Heart left ventricle (tissue), 16 donors: ENCODE results near the gene FOCAD. TPM values are rescaled to one million over a fixed set of nuclear protein-coding genes. Genes with fewer than 3 reads are reported as not detected.
A peak's percentile ranks its signal among the peaks of the same experiment; 100 is the strongest.

Source experiments
- ATAC-seq, 4 donors: fragments of 200-7000 bp; cut with Tn5 transposase; one replicate each; pipeline ENCODE4 v1.9.1; 2020 to 2022; ENCODE audit warnings: moderate library complexity in 4 of 4, mild to moderate bottlenecking in 3 of 4, moderate number of reproducible peaks in 1 of 4
- DNase-seq, 5 donors: peaks; one replicate each; pipeline ENCODE4 v3.0.0-alpha.2; 2020
- H3K27ac ChIP-seq, 12 donors: fragments of 200-600 bp; sonication (generic) in 4 of 12; one replicate each; pipeline versions ENCODE4 v1.5.0 to v1.8.0; 2016 to 2022; ENCODE audit warnings: mild to moderate bottlenecking in 2 of 12
- H3K27me3 ChIP-seq, 9 donors: fragments of 200-600 bp; sonication (generic) in 2 of 9; one replicate each; pipeline versions ENCODE4 v1.5.1 to v1.8.0; 2016 to 2022; ENCODE audit warnings: mild to moderate bottlenecking in 3 of 9
- H3K36me3 ChIP-seq, 9 donors: fragments of 200-600 bp; sonication (generic) in 2 of 9; one replicate each; pipeline versions ENCODE4 v1.5.0 to v1.8.0; 2018 to 2022; ENCODE audit warnings: mild to moderate bottlenecking in 2 of 9
- H3K4me1 ChIP-seq, 12 donors: fragments of 200-600 bp; sonication (generic) in 4 of 12; one replicate each; pipeline versions ENCODE4 v1.5.0 to v1.8.0; 2016 to 2022; ENCODE audit warnings: mild to moderate bottlenecking in 3 of 12
- H3K4me3 ChIP-seq, 12 donors: fragments of 200-600 bp; sonication (generic) in 4 of 12; one replicate each; pipeline versions ENCODE4 v1.5.0 to v1.8.0; 2017 to 2022; ENCODE audit warnings: mild to moderate bottlenecking in 9 of 12, moderate library complexity in 4 of 12
- H3K9me3 ChIP-seq, 12 donors: fragments of 200-600 bp; sonication (generic) in 4 of 12; one replicate each; pipeline versions ENCODE4 v1.5.0 to v1.8.0; 2016 to 2022; ENCODE audit warnings: mild to moderate bottlenecking in 1 of 12
- CTCF ChIP-seq, 12 donors: fragments of 200-600 bp; sonication (generic) in 4 of 12; IDR thresholded peaks; one replicate each; pipeline versions ENCODE4 v1.5.0 to v1.8.0; 2018 to 2022; ENCODE audit warnings: antibody characterized with exemption in 12 of 12, mild to moderate bottlenecking in 5 of 12
- POLR2A ChIP-seq, 2 donors: fragments of 450-650 bp; IDR thresholded peaks; one replicate each; pipeline ENCODE4 v1.6.1; 2017; ENCODE audit warnings: antibody characterized with exemption in 2 of 2, mild to moderate bottlenecking in 2 of 2, moderate library complexity in 2 of 2
- WGBS, 4 donors: extraction: QIAGEN DNeasy Blood & Tissue Kit in 2 of 4; methylation state at CpG; one replicate each; pipeline versions ENCODE4 v1.1.5 to v1.1.7; 2013 to 2018; 5-methylcytosine and 5-hydroxymethylcytosine counted together
- intact Hi-C, 10 donors: fragments of 100-400 bp; cut with DNase I; formaldehyde crosslinking; loops; one replicate each; pipeline versions ENCODE4 v1.11.1 to v1.14.2; 2022
- polyA plus RNA-seq, 2 donors: library from polyadenylated mRNA; stranded (reverse); fragments of 200-250 nt; gene quantifications; one replicate each; pipeline ENCODE4 v1.2.3, GENCODE V29; 2013
- total RNA-seq, 9 donors: library from RNA; depleted of rRNA in 2 of 9; stranded (reverse); fragments of >200 nt in 2 of 9; fragmentation: NEBNext Ultra II Directional in 3 of 9; extraction: Animal tissue kit (Norgen Biotek cat#: 25700) in 3 of 9; gene quantifications; one replicate each; pipeline versions ENCODE4 v1.1.0 to v1.2.4, GENCODE V29; 2016 to 2023
- donor health status: ischemic (EF 13 %, LVEDD 7.1; RV severe dilation, severe dysfunction).
- donor health status: healthy with polysubstance abuse.
- donor health status: DM: no; HTN: yes; CAD: no.
- donor health status: DM: no; HTN: no; CAD: no.
- donor health status: ischemic (EF 25% LVEDD 6.9; RV normal size, moderate dysfunction).
- donor health status: ischemic (EF 25% LVEDD 5.7; RV mildly dilated, moderate dysfunction).
- donor health status: healthy.
- donor health status: DM: yes; HTN: yes; CAD: no.
- donor health status: ischemic (EF 35%, LVEDD 5.7; RV mildly dilated, moderate dysfunction).
- donor health status: nonischemic (EF 11% LVEDD 7.7; RV severe dilation, severe dysfunction).
- donor health status: DM: yes; HTN: yes; CAD: no.
- donor health status: PGD.
- donor health status: ischemic (EF 29% LVEDD 5.4; RV normal size, mild dysfunction).
- donor health status: nonischemic (EF 23%, LVEDD 6.1; RV moderate dilation, normal function).

FOCAD gene
- total and polyA plus RNA-seq, 11 donors: 8.6 to 39.5 (median 28.3) TPM

- WGBS, 4 donors: 67 to 76% (median 73%) methylated on average over 3 of the region's 3 CpGs
- H3K4me3 ChIP-seq: no peak overlapping the region
- intact Hi-C loops: loop anchor here in 1 of 10 donors (5.0 kb wide), 1 partner anchor 47 kb away; no protein-coding TSS in a partner anchor
- ATAC-seq: no peak
- H3K9me3 ChIP-seq: no peaks in the 10 kb centered on the region
- peaks cover 0 to 7% (median 0%) of the 10 kb centered on the region in 12 donors for H3K4me1 ChIP-seq
- H3K36me3 ChIP-seq: peaks cover 0 to 24% (median 9%) of the 10 kb centered on the region in 9 donors
- no peaks in the 10 kb centered on the region for H3K27me3 ChIP-seq
- no peak for TF ChIP-seq CTCF (IDR thresholded peaks at IDR 0.05)
- no peak for TF ChIP-seq POLR2A (IDR thresholded peaks at IDR 0.05)
- DNase-seq: no peak
- no peak overlapping the region for H3K27ac ChIP-seq
Observed at GRCh38 chr9:20760246-20760891, 76.3 kb downstream of the FOCAD start.

GRCh38 chr9:20770947-20771346 lies 86.9 kb downstream of the FOCAD start:
- no peaks in the 10 kb centered on the region for H3K4me1 ChIP-seq
- ATAC-seq (peak in 2 of 4 donors; percentile 58 to 64), DNase-seq (no peak)
- TF ChIP-seq POLR2A (IDR thresholded peaks at IDR 0.05): no peak
- TF ChIP-seq CTCF (IDR thresholded peaks at IDR 0.05): no peak
- no peak overlapping the region for H3K27ac ChIP-seq
- 41 to 69% (median 61%) methylated on average over 1 of the region's 1 CpG for WGBS, 4 donors
- no peaks in the 10 kb centered on the region for H3K27me3 ChIP-seq
- H3K36me3 ChIP-seq: peaks cover 2 to 34% (median 16%) of the 10 kb centered on the region in 9 donors
- no peak overlapping the region for H3K4me3 ChIP-seq
- intact Hi-C loops: no loop called here
- peaks cover 0 to 4% (median 0%) of the 10 kb centered on the region in 12 donors for H3K9me3 ChIP-seq

GRCh38 chr9:20771729-20772128 lies 87.7 kb downstream of the FOCAD start:
- no peak overlapping the region for H3K27ac ChIP-seq
- H3K27me3 ChIP-seq: no peaks in the 10 kb centered on the region
- H3K36me3 ChIP-seq: peaks cover 0 to 27% (median 16%) of the 10 kb centered on the region in 9 donors
- H3K9me3 ChIP-seq: peaks cover 0 to 4% (median 0%) of the 10 kb centered on the region in 12 donors
- ATAC-seq (no peak), DNase-seq (no peak)
- TF ChIP-seq CTCF (IDR thresholded peaks at IDR 0.05) (no peak), POLR2A (IDR thresholded peaks at IDR 0.05) (no peak)
- H3K4me1 ChIP-seq: no peaks in the 10 kb centered on the region
- intact Hi-C loops: no loop called here
- 73 to 92% (median 87%) methylated on average over 2 of the region's 2 CpGs for WGBS, 4 donors
- H3K4me3 ChIP-seq: no peak overlapping the region

- TF ChIP-seq CTCF (IDR thresholded peaks at IDR 0.05): no peak
- no peak for TF ChIP-seq POLR2A (IDR thresholded peaks at IDR 0.05)
- H3K9me3 ChIP-seq: peaks cover 0 to 2% (median 0%) of the 10 kb centered on the region in 12 donors
- no peak overlapping the region for H3K27ac ChIP-seq
- H3K4me3 ChIP-seq: no peak overlapping the region
- WGBS, 4 donors: 96 to 99% (median 97%) methylated on average over 2 of the region's 2 CpGs
- H3K27me3 ChIP-seq: no peaks in the 10 kb centered on the region
- intact Hi-C loops: no loop called here
- no peak for ATAC-seq
- H3K4me1 ChIP-seq: no peaks in the 10 kb centered on the region
- H3K36me3 ChIP-seq: peaks cover 0 to 27% (median 11%) of the 10 kb centered on the region in 9 donors
- no peak for DNase-seq
Observed at GRCh38 chr9:20775683-20776082, 91.6 kb downstream of the FOCAD start.
